ENCODE results near the gene NARS2. TPM values are rescaled to one million over a fixed set of nuclear protein-coding genes. Genes with fewer than 3 reads are reported as not detected.
"Not testable (repeated sequence)": the region's sequence is repeated elsewhere in the genome, so short reads cannot be mapped to it uniquely, and the experiment has no call there.

Gene NARS2, protein sequence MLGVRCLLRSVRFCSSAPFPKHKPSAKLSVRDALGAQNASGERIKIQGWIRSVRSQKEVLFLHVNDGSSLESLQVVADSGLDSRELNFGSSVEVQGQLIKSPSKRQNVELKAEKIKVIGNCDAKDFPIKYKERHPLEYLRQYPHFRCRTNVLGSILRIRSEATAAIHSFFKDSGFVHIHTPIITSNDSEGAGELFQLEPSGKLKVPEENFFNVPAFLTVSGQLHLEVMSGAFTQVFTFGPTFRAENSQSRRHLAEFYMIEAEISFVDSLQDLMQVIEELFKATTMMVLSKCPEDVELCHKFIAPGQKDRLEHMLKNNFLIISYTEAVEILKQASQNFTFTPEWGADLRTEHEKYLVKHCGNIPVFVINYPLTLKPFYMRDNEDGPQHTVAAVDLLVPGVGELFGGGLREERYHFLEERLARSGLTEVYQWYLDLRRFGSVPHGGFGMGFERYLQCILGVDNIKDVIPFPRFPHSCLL
- total RNA-seq, result 10.4 TPM

DNA sequence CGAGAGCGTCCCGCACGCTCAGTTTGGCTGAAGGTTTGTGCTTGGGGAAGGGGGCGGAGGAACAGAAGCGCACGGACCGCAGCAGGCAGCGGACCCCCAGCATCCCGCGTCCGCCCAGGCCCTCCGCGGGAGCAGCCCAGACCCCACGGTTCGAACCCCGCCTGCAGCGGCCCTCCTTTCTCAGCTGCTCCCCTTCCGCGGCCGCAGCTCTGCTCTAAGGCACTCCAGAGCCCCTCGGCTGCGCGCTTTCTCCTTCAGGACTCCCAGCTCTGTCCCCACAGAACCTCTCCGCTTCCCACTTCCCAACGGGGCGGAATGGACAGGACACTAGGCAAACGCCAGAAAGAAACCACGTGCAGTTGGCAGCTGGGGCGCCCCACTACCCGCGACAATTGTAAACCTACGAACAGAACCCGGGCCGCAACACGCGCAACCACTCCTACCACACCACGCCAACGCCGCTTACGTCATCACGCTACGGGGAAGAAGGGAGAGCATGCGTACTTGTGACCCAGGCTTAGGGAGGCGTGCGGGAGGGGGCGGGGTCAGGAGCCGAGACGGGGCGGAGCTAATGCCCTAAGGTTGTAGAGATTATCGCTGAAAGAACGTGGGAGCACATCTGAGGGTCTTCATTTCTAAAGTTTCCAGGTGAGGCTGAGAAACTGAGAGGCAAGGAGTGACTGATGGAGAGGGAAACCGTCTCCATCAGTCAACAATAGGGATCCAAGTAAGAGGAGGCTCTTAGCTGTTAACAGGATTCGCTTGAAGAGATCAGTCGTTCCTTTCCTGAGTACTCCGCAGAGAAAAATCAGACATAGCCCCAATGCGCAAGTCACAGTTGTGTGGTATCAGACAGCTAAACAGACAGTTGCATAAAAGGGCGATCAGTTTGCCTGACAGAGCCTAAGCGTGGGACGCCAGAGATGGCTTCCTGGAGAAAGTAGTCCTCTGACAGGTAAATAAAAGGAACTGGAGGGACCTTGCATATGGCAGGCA, at the start of gene NARS2:
NARS2 (minus strand) TSS at position 479 of the 996 bp plus-strand sequence; CDS start at position 103, 376 bp downstream.
- peak; percentile 100 for ATAC-seq

DNA sequence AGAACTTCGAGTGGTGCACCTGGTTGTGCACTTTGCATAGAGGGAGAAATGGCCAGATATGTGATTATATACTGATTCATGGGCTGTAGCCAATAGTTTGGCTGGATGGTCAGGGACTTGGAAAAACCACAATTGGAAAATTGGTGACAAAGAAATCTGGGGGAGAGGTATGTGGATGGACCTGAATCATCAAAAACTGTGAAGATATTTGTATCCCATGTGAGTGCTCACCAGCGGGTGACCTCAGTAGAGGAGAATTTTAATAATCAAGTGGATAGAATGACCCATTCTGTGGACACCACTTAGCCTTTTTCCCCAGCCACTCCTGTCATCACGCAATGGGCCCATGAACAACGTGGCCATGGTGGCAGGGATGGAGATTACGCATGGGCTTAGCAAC, 48.0 kb upstream of the NARS2 start:
- no peak for ATAC-seq

DNA sequence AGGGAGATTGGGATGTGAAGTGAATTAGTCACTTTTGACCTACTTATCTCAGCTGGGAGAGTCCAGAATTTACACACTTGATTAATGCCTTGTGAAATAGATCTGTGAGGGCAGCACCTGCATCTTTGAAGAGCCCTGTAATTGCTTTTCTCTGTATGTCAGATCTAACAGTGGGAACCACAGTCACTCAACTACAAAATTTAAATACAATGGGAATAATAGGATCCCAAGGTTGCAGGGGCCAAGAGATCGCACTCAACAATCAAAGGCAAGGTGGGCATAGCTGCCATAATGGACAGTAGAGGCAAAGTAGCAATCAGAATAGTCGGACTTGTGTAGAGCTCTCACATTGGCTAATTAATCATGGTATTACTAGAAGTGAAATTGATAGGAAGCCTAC, 45.5 kb upstream of the NARS2 start:
- no peak for ATAC-seq

DNA sequence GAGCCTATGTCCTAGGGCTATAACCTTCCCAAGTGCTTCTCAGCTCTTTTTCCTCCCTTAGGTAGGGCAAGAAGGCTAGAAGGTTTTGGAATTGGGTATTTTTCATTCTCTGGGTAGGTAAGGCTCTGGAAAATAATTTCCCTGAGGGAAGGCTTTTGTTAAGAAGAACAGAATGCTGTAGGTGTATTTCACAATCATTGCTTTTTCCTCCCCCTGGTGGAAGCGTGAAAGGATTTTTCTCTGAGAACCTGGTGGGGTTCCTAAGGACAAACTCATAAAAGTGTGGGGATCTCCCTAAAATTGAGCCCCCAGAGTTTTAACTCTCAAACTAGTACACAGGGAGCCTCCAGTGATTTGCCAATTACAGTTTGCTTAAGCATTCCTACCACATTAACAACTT, 41.1 kb upstream of the NARS2 start:
- no peak for ATAC-seq

DNA sequence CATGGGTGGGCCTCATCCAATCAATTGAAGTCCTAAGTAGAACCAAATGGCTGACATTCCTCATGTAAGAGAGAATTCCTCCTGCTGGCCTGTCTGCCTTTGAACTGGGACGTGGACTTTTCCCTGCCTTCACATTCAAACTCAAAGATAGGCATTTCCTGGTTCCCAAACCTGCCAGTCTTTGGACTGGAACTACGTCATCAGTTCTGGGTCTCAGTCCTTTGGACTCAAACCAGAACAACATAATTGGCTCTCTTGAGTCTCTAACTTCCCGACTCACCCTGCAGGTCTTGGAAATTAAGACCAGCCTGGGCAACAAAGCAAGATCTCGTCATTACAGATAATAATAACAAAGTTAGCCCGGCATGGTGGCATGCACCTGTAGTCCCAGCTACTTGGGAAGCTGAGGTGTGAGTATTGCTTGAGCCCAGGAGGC, 38.7 kb upstream of the NARS2 start:
- no peak for ATAC-seq

DNA sequence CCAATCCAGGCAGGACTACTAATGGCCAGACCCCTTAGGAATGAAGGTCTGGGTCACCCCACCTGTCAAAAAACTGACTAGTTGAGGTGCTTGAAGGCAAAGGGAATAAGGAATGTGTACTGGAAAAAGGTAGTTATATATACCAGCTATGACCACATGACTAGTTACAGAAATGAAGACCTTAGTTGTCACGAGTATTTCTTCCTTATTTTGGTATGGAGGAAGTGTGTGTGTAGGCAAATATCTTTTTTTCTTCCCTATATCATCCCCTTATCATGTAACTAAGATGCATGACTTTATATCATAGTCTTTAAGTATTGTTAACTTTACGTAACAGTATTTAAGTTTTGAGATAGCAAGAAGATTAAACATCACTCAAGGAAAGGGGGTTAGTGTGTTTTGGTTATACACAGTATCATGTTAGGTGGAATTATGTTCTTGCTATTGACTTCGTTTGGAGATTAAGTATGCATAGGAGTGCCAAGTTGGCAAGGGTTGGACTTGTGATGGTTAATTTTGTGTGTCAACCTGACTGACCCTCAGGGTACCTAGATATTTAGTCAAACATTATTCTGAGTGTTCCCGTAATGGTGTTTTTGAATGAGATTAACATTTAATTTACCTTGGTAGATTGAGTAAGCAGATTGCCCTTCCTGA, 38.2 kb upstream of the NARS2 start:
- ATAC-seq, result no peak

DNA sequence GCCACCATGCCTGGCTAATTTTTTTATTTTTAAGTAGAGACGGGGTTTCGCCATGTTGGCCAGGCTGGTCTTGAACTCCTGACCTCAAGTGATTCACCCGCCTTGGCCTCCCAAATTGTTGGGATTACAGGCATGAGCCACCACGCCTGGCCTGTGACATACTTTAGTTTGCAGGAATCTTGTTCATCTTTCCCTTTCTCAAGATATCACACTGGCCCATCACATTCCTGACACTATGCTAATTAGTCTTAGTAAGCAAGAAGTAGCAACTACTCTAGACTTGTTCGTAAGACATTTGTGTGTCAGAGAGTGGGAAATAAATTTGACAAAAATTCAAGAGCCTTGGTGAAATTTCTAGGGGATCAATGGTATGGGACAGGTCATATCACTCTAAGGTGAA, 34.7 kb upstream of the NARS2 start:
- not testable (repeated sequence) for ATAC-seq

DNA sequence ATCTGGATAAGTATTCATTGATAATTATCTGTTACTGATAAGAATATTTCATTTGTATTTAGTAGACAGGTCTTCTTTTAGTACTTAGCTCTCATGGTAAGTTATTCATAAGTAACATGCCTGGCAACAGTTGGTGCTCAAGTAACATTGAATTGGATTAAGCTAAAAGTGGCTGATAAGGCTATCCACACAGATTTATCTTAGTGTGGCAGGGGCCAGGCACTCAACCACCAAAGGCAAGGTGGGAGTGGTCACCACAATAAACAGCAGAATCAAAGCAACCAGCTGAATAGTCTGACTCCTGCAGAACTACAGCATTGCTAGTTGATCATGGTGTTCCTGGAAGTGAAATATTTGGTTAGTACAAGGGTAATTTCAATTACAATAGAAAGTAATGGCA, 33.0 kb upstream of the NARS2 start:
- no peak for ATAC-seq

DNA sequence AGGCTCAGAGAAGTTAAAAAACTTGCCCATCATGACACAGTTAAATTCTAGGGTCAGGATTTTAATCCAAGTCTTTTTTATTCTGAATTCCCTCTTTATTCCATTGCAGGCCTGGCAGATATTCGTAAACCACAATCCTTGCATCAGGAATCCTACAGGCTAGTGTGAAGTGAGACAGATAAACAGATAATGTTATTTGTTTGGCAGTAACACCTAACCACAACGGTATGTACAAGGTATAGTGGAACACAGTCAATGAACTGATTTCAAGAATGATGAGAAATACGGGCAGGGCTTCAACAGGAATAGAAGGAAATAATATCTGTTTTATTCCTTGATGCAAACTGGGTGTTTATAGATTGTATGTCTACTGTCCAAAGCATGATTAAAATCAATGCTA, 32.0 kb upstream of the NARS2 start:
- ATAC-seq, result no peak

DNA sequence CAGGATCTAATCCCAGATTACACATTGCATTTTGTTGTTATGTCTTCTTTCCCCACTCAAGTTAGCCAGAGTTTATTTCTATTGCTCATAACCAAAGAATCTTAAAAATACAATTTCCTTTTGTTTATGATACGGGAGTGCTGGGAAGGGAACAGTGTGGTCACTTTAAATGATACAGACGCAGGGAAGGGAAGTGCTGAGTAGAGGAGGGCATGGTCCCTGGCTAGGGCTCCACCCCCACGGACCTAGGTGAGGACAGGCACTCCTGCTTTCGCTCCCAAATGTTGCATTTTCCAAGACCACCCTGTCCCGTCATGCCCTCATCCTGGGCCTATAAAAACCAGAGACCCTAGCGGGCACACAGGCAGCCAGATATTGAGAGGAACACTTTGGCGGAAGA, 30.6 kb upstream of the NARS2 start:
- no peak for ATAC-seq

DNA sequence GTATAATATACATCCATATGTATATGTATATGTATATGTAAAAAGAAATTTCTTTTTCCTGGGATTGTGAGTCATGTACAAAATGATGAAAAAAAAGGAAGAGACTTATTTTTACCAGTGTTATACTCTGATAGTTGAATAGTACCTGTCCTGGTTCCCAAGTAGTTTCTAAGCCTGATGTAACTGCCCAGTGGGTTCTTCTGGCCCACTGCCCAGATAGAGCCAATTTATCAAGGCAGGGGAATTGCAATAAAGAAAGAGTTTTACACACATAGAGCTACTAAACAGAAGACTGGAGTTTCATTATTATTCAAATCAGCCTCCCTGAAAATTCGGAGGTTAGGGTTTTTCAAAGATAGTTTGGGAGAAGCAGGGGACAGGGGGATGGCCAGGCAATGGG, 29.1 kb upstream of the NARS2 start:
- ATAC-seq, result no peak

DNA sequence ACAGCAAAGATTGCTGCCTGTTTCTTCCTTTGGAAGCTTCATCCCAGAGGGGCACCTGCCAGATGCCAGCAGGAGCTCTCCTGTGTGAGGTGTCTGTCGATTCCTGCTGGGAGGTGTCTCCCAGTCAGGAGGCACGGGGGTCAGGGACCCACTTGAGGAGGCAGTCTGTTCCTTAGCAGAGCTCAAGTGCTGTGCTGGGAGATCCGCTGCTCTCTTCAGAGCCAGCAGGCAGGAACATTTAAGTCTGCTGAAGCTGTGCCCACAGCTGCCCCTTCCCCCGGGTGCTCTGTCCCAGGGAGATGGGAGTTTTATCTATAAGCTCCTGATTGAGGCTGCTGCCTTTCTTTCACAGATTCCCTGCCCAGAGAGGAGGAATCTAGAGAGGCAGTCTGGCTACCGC, 28.1 kb upstream of the NARS2 start:
- ATAC-seq, result not testable (repeated sequence)

DNA sequence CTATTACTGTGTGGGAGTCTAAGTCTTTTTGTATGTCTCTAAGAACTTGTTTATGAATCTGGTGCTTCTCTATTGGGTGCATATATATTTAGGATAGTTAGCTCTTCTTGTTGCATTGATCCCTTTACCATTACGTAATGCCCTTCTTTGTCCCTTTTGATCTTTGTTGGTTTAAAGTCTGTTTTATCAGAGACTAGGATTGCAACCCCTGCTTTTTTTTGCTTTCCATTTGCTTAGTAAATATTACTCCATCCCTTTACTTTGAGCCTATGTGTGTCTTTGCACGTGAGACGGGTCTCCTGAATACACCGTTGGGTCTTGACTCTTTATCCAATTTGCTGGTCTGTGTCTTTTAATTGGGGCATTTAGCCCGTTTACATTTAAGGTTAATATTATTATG, 26.4 kb upstream of the NARS2 start:
- ATAC-seq, result not testable (repeated sequence)

DNA sequence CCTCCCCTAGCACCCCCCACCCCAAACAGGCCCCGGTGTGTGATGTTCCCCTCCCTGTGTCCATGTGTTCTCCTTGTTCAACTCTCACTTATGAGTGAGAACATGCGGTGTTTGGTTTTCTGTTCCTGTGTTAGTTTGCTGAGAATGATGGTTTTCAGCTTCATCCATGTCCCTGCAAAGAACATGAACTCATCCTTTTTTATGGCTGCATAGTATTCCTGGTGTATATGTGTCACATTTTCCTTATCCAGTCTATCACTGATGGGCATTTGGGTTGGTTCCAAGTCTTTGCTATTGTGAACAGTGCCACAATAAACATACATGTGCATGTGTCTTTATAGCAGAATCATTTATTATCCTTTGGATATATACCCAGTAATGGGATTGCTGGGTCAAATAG, 22.9 kb upstream of the NARS2 start:
- not testable (repeated sequence) for ATAC-seq

DNA sequence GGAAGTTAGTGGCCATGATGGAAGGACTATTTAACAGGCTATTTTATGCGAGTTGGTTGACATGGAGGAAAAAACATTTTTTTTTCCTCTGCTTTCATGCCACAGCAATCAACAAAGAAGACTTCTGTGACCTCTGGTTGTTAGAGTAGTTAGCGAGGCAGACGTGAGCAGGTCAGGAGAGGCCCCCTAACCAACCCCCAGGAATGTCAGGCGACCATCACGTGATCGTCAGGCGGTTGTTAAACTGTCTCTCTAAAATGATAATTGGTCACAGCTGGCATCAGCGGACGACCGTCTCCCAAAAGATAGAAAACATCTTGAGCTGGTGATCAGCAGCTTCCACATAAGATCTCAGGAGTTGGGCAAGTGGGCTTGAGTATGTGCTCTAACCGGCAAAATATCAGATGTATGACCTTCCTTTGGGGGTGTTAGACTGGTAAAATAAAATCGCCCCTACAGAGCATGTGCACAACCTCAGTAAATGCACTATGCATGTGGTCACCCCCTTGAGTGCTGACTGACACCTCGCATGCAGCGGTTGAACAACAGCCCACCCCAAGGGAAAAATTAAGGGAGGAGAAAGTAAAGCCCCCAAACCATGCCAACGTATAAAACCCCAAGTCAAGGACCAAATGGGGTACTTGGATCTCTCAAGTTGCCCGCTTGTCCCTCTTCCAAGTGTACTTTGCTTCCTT, 20.9 kb upstream of the NARS2 start:
- no peak for ATAC-seq

DNA sequence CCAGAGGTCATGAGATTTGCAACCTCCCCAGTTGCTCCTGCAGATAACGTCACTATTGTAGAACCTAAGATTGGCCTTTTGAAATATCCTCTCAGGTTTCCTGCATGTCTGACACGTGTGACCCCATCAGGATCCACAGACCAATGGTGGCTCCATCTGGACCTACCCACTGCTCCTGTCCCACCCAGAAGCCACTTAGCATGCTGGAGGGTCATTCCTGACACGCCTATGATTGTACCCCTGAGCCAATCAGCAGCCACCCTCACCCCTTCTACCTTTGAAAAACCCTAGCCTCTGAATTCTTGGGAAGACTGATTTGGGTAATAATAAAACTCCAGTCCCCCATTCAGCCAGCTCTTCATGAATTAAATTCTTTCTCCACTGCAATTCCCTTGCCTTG, 20.1 kb upstream of the NARS2 start:
- ATAC-seq, result no peak

DNA sequence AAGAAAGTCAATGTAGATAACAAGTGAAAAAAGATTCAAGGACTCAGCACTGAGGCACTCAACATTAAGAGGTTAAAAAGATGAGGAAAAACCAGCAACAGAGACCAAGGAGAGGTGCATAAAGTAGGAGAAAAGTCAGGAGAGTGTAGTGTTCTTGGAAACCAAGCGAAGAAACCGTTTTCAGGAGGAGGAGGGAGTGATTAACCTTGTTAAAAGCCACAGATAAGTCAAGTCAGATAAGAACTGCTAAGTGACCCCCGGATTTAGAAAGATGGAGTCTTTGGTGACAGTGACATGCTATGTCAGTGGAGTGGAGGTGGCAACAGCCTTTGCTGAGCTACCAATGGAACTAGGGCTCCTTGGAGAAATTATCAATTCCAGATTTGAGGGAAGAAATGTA, 13.9 kb upstream of the NARS2 start:
- no peak for ATAC-seq

DNA sequence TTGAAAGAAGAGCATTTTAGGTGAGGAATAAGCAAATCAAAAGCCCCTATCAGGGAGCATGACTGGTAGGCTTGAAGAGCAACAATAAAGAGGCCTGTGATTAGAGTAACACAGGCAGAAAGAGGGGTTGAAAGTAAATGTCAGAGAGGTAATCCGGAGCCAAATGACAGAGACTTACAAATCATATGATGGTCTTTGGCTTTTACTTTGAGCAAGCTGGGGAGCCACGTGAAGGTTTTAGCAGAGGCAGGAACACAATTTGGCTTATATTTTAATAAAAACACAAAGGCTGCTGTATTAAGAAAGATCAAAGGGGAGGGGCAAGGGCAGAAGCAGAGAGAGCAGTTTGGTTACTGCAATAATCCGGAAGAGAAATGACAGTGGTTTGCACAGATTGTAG, 12.8 kb upstream of the NARS2 start:
- ATAC-seq, result no peak

DNA sequence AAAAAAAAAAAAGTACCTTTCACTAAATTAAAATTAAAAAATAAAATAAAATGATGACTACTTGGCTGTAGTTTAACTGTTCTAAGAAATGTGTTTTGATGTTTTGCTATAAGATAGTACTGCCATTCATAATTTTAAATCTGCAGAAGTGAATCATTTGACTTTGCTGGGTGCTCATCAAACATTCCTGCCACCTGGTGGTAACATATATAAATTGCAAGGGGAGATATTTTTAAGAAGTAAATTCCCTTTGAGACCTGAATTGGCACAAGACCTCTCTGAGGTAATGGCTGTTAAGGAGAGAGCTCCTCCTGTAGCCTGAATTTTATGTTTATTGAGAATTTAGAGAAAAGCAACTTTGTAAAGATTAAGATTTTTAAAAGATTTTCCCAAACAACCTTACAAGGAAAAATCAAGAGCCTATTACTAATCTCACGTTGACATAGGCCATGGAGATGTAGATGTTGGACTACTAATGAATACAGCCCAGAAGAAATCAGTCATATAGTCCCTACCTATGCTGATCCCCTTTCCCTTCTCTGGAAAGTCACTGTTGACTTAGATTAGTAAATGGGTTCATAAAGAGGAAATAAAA, 11.9 kb upstream of the NARS2 start:
- no peak for ATAC-seq

DNA sequence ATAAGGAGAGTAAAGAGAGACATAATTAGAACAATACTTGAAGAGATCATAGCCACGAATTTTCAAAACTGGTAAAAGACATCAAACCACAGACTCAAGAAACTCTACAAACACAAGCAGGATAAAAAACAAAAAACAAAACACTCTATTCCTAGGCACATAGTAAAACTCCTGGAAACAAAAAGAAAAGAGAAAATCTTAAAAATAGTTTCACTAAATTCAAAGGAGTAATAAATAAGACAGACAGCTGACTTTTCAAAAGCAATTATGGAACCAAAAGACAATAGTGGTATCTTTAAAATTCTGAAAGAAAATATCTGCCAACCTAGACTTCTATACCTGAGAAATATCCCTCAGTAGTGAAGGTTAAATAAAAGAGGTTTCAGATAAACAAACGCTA, 9.2 kb upstream of the NARS2 start:
- no peak for ATAC-seq

DNA sequence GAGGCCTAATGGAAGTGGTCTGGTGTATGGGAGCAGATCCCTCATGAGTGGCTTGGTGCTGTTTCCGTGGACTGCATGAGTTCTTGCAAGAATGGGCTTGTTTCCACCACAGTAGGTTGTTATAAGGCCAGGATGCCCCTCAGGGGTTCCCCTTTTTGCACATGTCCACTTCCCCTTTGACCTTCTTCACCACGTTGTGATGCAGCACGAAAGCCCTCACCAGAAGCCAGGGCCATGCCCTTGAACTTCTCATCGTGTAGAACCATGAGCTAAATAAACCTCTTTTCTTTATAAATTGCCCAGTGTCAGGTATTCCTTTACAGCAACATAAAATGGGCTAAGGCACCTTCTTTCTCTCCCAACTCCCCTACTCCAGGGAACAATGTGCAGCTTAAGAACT, 2.8 kb upstream of the NARS2 start:
- no peak for ATAC-seq

All from esophagus mucosa (tissue), 1 donor.